DMS153 treated with DMSO at 0.1 percent for 48 hours (cell line): ENCODE data around the gene CARF.
"Not testable (repeated sequence)": the region's sequence is repeated elsewhere in the genome, so short reads cannot be mapped to it uniquely, and the experiment has no call there.

ENCODE experiments used
- DNase-seq: peaks from one replicate; lab custom pipeline; 2025; ENCODE audit not compliant: unreplicated experiment; lab: John Stamatoyannopoulos, UW

CARF gene

GRCh38 chr2:202934456-202934855, 22.4 kb downstream of the CARF start:
- no peak for DNase-seq

DNA sequence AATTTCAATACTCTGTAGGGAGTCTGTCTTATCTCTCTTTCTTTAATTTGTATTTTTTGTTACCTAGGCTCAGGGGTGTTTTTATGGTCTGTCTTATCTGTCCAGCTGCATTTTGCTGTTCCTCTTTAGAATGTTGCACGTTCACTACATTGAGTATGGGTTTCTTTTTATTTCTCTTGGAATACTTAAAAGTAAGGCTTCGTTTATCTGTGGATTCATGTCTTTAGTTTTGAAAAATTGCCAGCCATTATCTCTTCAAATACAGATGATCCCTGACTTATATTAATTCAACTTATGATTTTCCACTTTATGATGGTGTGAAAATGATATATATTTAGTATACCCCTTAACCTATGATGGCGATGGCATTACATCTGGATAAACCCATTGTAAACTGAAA, 26.9 kb downstream of the CARF start:
- no peak for DNase-seq

DNA sequence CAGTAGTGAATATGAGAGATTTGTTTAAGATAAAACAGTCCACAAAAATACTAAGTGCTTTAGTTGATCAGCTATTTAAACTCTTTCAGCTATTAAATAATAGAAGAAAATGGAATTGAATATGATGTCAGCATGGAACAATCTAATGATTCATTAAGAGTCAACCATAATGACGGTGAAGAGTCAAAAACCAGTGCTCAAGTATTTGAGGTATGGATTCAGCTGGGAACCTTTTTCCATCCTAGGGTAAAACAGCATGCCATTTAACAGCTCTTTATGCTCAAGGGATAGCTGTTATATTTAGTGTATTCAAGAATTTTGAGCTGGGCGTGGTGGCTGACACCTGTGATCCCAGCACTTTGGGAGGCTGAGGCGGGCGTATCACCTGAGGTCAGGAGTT, 29.7 kb downstream of the CARF start:
- no peak for DNase-seq

- no peak for DNase-seq
These were observed 32.3 kb downstream of the CARF start for GRCh38 chr2:202944408-202944807.

DNA sequence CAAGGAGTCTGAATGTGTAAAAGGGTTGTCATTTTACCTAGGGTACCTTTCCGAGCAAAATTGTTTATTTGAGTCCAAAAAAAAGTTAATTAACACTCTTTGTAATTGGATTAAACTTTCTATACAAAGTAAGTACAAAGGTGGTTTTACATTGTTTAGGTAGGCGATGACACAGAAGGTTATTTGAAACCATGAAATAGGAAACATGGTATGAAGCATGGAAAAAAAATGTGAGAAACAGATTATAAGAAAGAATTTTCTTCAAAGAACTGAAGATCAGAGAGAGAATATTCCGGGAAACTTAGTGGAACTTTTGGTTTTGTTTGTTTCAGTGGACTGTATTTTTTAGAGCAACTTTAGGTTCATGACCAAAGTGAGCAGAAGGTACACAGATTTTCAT, 32.7 kb downstream of the CARF start:
- DNase-seq, result no peak

GRCh38 chr2:202945497-202945896, 33.4 kb downstream of the CARF start:
- no peak for DNase-seq

GRCh38 chr2:202949333-202949732, 37.3 kb downstream of the CARF start:
- not testable (repeated sequence) for DNase-seq

- DNase-seq, result no peak
These were observed 38.5 kb downstream of the CARF start for GRCh38 chr2:202950592-202950991.

DNA sequence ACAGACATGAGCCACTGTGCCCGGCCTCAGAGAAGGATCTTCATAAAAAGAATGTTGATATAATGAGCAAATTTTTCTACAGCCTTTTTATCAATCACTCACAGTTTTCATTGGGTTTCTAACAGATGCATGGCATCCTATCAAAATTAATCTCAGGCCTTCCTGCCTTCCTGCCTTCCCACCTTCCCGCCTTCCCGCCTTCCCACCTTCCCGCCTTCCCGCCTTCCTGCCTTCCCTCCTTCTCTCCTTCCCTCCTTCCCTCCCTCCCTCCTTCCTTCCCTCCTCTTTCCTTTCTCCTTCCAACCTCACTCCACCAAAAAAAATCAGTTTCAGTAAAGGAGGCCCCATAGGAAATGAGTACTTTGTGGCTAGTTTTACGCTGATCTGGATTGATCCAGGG, 48.4 kb downstream of the CARF start:
- DNase-seq, result no peak

DNA sequence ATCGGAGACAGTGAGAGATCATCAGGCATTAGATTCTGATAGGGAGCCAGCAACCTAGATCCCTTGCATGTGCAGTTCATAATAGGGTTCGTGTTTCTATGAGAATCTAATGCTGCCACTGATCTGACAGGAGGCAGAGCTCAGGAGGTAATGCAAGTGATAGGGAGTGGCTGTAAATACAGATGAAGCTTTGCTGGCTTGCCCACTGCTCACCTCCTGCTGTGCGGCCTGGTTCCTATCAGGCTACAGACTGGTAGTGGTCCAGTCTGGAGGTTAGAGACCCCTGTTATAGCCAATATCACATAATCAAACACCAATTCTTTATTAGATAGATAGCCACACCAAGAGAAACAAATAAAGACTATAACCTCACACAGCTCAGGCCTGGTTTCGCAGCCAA, 51.6 kb downstream of the CARF start:
- no peak for DNase-seq

DNA sequence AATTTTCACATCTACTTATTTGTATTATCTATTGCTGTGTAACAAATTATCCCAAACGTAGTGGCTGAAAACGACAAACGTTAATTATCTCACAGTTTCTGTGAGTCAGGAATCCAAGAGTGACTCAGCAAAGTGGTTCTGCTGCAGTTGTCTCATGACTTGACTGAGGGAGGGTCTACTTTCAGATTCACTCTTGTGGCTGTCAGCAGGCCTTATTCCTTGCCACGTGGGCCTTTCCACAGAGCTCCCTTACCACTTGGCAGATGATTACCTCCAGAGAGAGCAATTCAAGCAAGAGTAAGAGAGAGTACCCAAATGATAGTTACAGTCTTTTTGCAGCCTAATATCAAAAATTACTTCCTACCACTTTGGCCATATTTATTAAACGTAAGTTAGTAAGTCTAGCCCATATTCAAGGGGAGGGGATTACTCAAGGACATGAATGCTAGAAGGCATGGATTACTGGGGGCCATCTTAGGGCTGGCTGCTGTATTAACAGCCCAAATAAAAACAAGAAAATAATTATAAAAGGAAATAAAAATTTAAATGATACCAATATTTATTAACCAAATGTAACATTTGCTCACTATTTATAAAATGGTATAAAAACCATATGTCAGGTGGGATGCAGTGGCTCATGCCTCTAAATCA, 53.9 kb downstream of the CARF start:
- DNase-seq, result no peak

- DNase-seq, result not testable (repeated sequence)
These were observed 57.3 kb downstream of the CARF start for GRCh38 chr2:202969404-202969803.

GRCh38 chr2:202976809-202977208, 64.7 kb downstream of the CARF start:
- DNase-seq, result no peak

- no peak for DNase-seq
These were observed 70.9 kb downstream of the CARF start for GRCh38 chr2:202982779-202983491.

DNA sequence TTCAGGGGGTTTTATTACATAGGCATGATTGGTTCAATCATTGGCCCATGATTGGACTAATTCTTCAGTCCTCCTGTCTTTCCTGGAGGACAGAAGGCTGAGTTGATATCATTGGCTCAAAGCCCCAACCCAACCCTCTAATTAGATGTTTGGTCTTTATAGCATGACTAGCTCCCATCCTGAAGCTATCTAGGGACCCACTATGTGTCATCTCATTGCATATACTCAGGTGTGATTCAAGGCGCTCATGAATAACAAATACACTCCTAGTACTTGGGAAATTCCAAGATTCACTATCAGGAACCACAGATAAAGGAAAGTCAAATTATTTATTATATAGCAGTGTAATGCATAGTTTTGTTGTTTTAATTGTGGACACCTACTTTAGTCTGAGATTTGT, 77.7 kb downstream of the CARF start:
- DNase-seq, result no peak

DNA sequence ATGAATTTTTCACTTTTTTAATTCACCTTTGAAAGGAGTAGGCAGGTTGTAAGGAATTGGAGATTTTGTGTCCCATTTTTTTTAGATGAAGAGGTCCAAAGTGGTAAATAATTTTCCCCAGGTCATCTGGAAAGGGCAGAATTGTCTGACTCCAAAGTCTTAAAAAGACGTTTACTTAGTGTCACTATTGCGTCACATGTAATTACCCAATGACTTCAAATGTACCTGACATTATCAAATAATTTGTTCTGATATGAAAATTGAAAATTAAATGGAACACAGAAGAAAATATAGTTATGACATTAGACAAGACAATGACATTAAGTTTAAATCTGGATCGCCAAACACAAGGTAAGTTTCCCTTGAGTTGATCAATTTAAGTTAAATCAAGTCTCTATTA, 78.4 kb downstream of the CARF start:
- no peak for DNase-seq

DNA sequence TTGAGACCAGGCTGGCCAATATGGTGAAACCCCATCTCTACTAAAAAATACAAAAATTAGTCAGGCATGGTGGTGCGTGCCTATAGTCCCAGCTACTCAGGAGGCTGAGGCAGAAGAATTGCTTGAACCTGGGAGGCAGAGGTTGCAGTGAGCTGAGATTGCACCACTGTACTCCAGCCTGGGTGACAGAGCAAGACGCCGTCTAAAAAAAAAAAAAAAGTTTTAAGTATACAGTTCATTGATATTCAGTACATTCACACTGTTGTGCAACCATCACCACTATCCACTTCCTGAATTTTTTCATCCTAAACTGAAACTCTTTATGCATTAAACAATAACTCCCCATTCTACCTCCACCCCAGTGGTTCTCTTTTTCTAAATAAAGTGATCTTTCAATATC, 85.0 kb downstream of the CARF start:
- not testable (repeated sequence) for DNase-seq

- DNase-seq, result no peak
These were observed 90.2 kb downstream of the CARF start for GRCh38 chr2:203002054-203002821.

DNA sequence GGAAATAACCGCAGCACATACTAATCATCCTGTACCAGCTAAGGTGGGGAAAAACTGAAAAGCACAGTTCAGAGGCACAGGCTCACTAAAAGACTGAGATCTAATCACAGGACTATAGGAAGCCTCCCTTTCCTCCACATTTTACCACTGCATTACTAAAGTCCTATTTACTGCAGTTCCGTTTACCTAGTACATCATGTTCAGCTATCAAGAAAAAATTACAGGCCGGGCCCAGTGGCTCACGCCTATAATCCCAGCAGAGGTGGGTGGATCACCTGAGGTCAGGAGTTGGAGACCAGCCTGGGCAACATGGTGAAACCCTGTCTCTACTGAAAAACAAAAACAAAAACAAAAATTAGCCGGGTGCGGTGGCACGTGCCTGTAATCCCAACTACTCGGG, 91.6 kb downstream of the CARF start:
- no peak for DNase-seq

DNA sequence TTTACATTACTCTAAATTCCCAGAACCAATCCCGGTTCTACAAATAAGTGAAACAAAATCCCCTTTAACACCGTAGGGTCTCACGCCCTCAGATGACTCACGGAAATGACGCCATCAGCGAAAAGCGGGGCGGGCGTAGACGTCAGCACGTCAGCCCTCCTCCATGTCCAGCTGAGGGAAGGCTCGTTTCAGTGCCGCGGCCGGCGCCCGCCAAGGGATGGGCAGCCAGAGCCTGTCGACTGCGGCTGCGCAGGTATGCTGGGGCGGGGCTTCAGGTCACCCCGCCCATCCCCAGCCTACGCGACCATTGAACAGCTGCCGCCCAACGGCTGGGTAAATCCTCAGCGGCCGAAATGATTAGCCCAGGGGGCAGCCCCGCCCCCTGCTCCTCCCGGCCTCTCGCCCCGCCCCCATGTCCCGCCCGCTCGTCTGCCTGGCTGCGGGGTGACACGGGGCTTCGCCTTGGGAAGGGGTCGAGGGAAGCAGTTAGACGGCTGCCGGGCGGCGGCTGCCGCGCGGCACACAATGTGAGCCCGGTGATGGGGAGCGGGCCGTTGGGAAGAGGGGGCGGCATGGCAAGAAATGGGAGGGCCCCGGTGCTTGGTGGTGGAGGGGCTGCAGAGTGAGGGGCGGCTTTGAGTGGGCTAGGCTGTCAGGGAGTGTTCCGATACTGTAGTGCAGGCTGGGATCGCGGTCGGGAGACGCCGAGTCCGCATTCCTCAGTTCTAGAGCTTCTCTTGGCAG, 102.6 kb downstream of the CARF start, which contains the start of gene NBEAL1:
NBEAL1 (plus strand) TSS at position 420 of the 744 bp plus-strand sequence. CDS start 1,510 bp downstream, outside the sequence.
- peak; percentile 95 for DNase-seq

GRCh38 chr2:203016716-203017115, 104.6 kb downstream of the CARF start:
- DNase-seq, result no peak
